Naive thymus-derived CD8-positive, alpha-beta T cell (primary cell): ENCODE results near the gene UBQLNL. TPM values are rescaled to one million over a fixed set of nuclear protein-coding genes. Genes with fewer than 3 reads are reported as not detected.

Experiments used
- polyA plus RNA-seq, 3 donors: library from polyadenylated mRNA; unstranded; fragments of 300-500 nt; fragmentation: Illumina TruSeq; gene quantifications; one replicate each; pipeline ENCODE4 v1.2.3, GENCODE V29; 2021
- total RNA-seq, 8 experiments: library from RNA in 2 of 8; stranded (reverse) in 2 of 8; gene quantifications; one replicate each; pipeline ENCODE4 v1.2.3 and lab custom pipeline; 2021 to 2026

Gene UBQLNL
- total and polyA plus RNA-seq, 5 experiments from 2014 or later = 0.47 TPM; not detected in 3

Other genes starting within 250 kb of the UBQLNL start
- gene HBE1, start 246.8 kb downstream of the UBQLNL start, total RNA-seq = not detected
- gene HBE1, start 246.8 kb downstream of the UBQLNL start, polyA plus RNA-seq = not detected
- gene OR51B4, start 214.8 kb downstream of the UBQLNL start, total RNA-seq = not detected
- not detected for gene OR51B4, start 214.8 kb downstream of the UBQLNL start, polyA plus RNA-seq
- not detected for gene OR51B2, start 192.4 kb downstream of the UBQLNL start, total RNA-seq
- not detected for gene OR51B2, start 192.4 kb downstream of the UBQLNL start, polyA plus RNA-seq
- gene OR51B5, start 173.2 kb downstream of the UBQLNL start, total RNA-seq = not detected
- not detected for gene OR51B5, start 173.2 kb downstream of the UBQLNL start, polyA plus RNA-seq
- gene OR51B6, start 165.2 kb downstream of the UBQLNL start, total RNA-seq = not detected
- gene OR51B6, start 165.2 kb downstream of the UBQLNL start, polyA plus RNA-seq = not detected
- gene OR51M1, start 132.9 kb downstream of the UBQLNL start, total RNA-seq = not detected
- not detected for gene OR51M1, start 132.9 kb downstream of the UBQLNL start, polyA plus RNA-seq
- gene OR51Q1, start 94.6 kb downstream of the UBQLNL start, total RNA-seq = not detected
- not detected for gene OR51Q1, start 94.6 kb downstream of the UBQLNL start, polyA plus RNA-seq
- not detected for gene OR51I1, start 75.2 kb downstream of the UBQLNL start, total RNA-seq
- not detected for gene OR51I1, start 75.2 kb downstream of the UBQLNL start, polyA plus RNA-seq
- gene OR51I2, start 67.4 kb downstream of the UBQLNL start, total RNA-seq = not detected
- gene OR51I2, start 67.4 kb downstream of the UBQLNL start, polyA plus RNA-seq = not detected
- gene OR52D1, start 28.0 kb downstream of the UBQLNL start, total RNA-seq = not detected
- gene OR52D1, start 28.0 kb downstream of the UBQLNL start, polyA plus RNA-seq = not detected
- under 1 TPM in 1 of 2 experiments, not detected in 1; 0.41 TPM for gene UBQLN3, start 6.7 kb downstream of the UBQLNL start, total RNA-seq
- not detected for gene UBQLN3, start 6.7 kb downstream of the UBQLNL start, polyA plus RNA-seq
- not detected for gene OR52H1, start 31.8 kb upstream of the UBQLNL start, total RNA-seq
- not detected for gene OR52H1, start 31.8 kb upstream of the UBQLNL start, polyA plus RNA-seq
- gene OR52B6, start 64.2 kb upstream of the UBQLNL start, total RNA-seq = not detected
- not detected for gene OR52B6, start 64.2 kb upstream of the UBQLNL start, polyA plus RNA-seq
- not detected for gene TRIM6, start 79.9 kb upstream of the UBQLNL start, total RNA-seq
- not detected for gene TRIM6, start 79.9 kb upstream of the UBQLNL start, polyA plus RNA-seq
- 10 to 100 TPM; 12.5 to 12.6 TPM for gene TRIM34, start 108.3 kb upstream of the UBQLNL start, total RNA-seq
- gene TRIM34, start 108.3 kb upstream of the UBQLNL start, polyA plus RNA-seq = 10 to 100 TPM; 10.8 to 13.1 (median 12.1) TPM
- 10 to 100 TPM; 39.4 to 41.8 TPM for gene TRIM5, start 168.4 kb upstream of the UBQLNL start, total RNA-seq
- 10 to 100 TPM in 1 of 3 donors, 1 to 10 TPM in 2; 9.6 to 10.4 (median 9.9) TPM for gene TRIM5, start 168.4 kb upstream of the UBQLNL start, polyA plus RNA-seq
- gene TRIM22, start 173.1 kb upstream of the UBQLNL start, total RNA-seq = 100 to 1,000 TPM; 242 to 243 TPM
- gene TRIM22, start 173.1 kb upstream of the UBQLNL start, polyA plus RNA-seq = 100 to 1,000 TPM; 108 to 143 (median 114) TPM
- under 1 TPM; 0.36 to 0.42 TPM for gene OR56B1, start 219.7 kb upstream of the UBQLNL start, total RNA-seq
- gene OR56B1, start 219.7 kb upstream of the UBQLNL start, polyA plus RNA-seq = not detected
- 1 to 10 TPM; 2.2 to 2.6 TPM for gene OR52N4, start 237.5 kb upstream of the UBQLNL start, total RNA-seq
- under 1 TPM in 2 of 3 donors, not detected in 1; 0.55 to 0.59 TPM for gene OR52N4, start 237.5 kb upstream of the UBQLNL start, polyA plus RNA-seq